HG03457 (cell line): ENCODE results near the gene RGS10.
"Not testable (repeated sequence)": the region's sequence is repeated elsewhere in the genome, so short reads cannot be mapped to it uniquely, and the experiment has no call there.

Experiments used
- ATAC-seq: cut with Tn5 transposase; IDR thresholded peaks from one replicate; pipeline ENCODE4 v1.9.1; 2021; ENCODE audit warnings: moderate number of reproducible peaks; ENCODE audit not compliant: unreplicated experiment

The RGS10 gene

DNA sequence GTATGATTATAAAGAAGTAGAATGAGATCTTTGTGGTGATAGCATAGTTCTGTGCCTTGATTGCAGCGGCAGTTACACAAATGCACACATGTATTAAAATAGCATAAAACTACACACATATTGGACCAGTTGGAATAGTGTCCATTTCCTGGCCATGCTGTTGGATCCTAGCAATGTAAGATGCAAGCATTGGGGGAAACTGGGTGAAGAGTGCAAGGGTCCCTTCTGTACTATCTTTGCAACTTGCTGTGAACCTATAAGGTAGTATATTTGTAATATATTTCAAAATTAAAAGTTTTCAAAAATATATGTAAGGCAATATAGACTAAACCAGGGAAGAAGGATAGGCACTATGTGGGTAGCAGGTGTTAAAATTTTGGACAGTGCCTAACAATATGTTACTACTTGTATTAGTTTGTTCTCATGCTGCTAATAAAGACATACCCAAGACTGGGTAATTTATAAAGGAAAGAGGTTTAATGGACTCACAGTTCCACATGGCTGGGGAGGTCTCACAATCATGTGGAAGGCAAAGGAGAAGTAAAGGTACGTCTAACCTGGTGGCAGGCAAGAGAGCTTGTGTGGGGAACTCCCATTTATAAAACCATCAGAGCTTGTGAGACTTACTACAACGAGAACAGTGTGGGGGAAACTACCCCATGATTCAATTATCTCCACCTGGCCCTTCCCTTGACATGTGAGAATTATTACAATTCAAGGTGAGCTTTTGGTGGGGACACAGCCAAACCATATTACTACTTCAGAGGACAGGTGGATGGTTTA lies 71.4 kb downstream of the RGS10 start:
- ATAC-seq: no peak

DNA sequence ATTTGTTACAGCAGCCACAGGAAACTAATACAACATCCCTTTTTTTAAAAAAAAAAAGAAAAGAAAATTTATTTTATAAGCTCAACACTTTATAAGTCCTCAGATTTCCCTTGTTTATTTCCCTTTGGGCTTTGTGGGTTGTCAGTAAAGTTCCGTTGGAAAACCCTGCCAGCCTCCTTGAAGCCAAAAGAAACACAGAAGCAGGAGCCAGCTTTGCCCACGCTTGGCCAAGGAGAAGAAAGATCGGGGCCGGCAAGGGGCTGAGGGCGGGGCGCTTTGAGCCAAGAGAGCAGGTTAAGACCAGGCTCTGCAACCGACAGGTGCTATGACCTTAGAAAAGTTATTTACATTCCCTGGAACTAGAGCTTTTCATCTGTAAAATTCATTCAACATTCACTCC lies 72.7 kb downstream of the RGS10 start:
- ATAC-seq: no peak

DNA sequence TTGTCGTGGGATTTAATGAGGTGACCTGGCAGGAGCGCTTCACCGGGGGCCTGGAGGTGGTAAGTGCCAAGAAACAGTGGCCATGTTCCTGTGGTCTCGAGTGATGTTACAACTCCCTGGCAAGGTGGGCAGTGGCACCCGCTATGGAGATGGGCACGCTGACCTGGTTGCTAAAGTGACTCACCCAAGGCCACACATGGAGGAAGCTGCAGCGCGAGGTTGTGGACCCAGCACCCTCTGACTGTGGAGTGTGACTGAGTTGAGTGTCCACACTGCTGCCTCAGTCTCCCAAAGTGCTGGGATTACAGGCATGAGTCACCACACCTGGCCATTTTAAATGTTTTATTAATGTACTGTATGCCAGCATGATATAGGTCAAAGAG lies 73.2 kb downstream of the RGS10 start:
- no peak for ATAC-seq

- ATAC-seq: no peak
Observed at GRCh38 chr10:119468542-119469324, 73.8 kb downstream of the RGS10 start.

DNA sequence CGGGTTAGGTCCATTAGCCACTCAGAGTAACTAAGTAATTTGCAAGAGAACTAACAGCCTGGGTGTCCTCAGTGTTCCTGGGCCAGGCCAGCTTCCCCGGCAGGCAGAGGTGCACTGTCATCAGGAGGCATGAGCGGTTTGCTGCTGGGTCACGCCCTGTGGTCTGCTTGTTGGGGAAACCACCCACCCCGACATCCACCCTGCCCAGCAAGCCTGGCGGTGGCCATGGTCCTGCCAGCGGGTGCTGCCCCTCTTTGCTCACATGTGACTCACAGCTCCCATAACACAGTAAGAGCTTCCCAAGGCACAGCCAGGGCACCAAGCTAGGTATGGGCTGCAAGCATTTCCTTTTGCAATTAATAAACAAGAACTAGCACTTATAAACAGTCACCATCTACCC lies 75.9 kb downstream of the RGS10 start:
- no peak for ATAC-seq

- no peak for ATAC-seq
Observed at GRCh38 chr10:119466076-119466475, 76.4 kb downstream of the RGS10 start.

GRCh38 chr10:119465085-119465484 lies 77.4 kb downstream of the RGS10 start:
- no peak for ATAC-seq

DNA sequence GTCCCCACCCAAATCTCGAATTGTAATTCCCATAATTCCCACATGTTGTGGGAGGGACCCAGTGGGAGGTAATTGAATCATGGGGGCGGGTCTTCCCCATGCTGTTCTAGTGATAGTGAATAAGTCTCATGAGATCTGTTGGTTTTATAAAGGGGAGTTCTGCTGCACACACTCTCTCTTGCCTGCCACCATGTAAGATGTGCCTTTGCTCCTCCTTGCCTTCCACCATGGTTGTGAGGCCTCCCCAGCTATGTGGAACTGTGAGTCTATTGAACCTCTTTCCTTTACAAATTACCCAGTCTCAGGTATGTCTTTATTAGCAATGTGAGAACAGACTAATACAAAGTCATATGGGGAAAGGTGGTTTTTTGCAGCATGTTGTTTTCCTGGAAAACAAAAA lies 79.3 kb downstream of the RGS10 start:
- ATAC-seq: not testable (repeated sequence)

- no peak for ATAC-seq
Observed at GRCh38 chr10:119462773-119463172, 79.7 kb downstream of the RGS10 start.

- ATAC-seq: no peak
Observed at GRCh38 chr10:119461923-119462322, 80.6 kb downstream of the RGS10 start.

GRCh38 chr10:119461380-119461779 lies 81.1 kb downstream of the RGS10 start:
- ATAC-seq: no peak

- ATAC-seq: no peak
Observed at GRCh38 chr10:119460369-119461195, 81.9 kb downstream of the RGS10 start.

DNA sequence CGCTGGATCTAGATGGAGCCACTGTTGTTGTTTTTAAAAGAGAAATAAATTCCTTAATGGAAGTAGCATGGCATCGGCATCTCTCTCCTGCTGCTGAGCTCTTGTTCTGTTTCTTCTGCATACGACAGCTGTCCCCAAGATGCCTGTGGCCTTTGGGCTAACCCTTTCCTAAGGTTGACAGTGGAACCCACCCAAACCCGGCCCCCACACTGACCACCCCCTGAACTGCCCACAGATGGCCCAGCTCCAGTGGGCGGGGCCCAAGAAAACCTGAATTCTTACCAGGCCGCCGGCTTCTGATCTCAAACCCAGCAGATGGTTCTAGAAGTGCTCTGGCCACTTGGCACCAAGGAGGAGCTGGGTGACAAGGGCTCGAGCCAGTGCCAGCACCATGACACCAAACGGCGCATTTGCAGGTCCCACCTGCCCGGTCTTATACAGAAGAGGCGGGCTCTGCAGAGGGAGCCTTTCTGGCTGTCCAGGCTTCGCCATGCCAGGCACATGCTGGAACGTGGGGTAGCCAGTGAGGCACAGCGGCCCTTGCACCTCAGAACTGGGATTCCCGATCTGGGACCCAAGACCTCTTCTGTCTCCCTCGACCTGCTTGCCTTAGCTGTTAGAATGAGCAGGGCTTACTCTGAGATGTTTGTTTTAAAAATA lies 82.7 kb downstream of the RGS10 start:
- no peak for ATAC-seq

DNA sequence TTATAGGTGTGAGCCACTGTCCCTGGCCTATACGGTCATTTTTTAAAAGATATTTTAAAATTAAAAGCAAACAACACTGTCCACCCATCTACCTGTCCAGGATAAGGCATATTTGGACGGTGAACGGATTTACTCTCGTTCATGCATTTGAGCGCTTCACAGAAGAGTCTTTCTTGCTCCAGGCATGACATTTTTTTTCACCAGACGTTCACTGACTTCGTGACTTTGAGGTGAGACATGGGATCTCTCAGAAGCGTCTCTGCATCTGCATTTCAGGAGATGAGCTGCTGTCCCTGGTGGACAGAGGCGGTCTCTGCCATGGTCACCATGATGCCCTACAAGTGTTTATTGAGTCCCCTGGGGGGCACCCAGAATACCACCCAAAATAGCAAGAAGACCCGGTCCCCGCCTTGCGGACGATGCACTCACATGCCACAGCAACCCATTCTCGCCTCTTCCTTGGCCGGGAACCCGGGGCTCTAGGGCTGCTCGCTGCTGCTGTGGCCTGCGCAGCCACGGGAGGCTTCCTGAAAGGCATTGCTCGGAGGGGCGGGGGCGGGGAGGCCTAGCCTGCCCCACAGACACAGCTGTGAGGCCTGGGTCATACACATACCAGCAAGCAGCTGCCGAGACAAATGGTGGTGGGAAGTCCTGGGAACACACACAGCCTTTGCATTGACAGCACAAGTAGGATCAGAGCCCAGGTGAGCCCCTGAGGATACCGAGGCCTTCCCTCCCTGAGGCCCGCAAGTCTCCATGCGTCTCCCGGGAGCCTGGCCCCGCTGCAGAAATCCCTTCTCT lies 84.4 kb downstream of the RGS10 start:
- no peak for ATAC-seq

DNA sequence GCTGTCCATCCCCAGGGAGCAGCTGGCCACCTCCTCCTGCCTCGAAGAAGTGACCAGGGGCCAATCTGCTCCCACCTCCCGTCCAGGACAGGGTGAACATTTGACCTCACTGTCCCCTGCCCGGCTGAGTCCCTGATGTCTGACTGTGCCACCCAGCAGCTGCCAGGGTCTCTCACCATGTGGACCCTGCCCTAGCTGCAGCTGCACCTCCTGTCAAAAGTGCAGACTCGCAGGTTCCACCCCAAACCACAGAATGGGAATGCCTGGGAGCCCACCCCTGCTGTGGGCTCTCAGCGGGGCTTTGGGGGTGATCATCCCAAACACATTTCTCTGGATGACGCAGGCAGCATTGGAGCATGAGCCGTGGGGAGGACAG lies 86.1 kb downstream of the RGS10 start:
- ATAC-seq: no peak

- no peak for ATAC-seq
Observed at GRCh38 chr10:119455609-119456434, 86.7 kb downstream of the RGS10 start.

DNA sequence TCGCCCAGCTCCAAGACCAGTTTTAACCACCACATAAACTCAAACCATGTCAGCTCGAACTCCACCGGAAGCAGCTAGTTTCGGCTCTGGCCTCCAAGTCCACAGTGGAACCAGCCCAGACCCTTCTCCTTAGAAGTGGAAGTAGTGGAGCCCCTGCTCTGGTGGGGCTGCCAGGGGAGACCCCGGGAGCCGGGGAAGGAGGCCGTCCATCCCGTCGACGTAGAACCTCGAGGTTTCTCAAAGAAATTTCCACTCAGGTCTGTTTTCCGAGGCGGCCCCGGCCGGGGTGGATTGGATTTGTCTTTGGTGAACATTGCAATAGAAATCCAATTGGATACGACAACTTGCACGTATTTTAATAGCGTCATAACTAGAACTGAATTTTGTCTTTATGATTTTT lies 87.5 kb downstream of the RGS10 start:
- ATAC-seq: no peak

GRCh38 chr10:119454316-119454715 lies 88.2 kb downstream of the RGS10 start:
- ATAC-seq: no peak

- no peak for ATAC-seq
Observed at GRCh38 chr10:119453313-119453712, 89.2 kb downstream of the RGS10 start.
